Aorta (tissue), 5 donors: ENCODE measurements around the gene SLC7A7. TPM values are rescaled to one million over a fixed set of nuclear protein-coding genes. Genes with fewer than 3 reads are reported as not detected.

Experiments used
- ATAC-seq: fragments of 200-7000 bp; cut with Tn5 transposase; one replicate; pipeline ENCODE4 v1.9.1; 2022; ENCODE audit warnings: moderate library complexity; ENCODE audit not compliant: low FRiP score
- DNase-seq, 2 donors: peaks; one replicate each; pipeline ENCODE4 v3.0.0-alpha.2; 2020
- H3K27ac ChIP-seq, 2 donors: one replicate each; pipeline ENCODE4 v1.5.1; 2013; ENCODE audit warnings: low read length in 2 of 2, mild to moderate bottlenecking in 2 of 2, moderate library complexity in 2 of 2, control low read depth in 1 of 2, inconsistent platforms in 1 of 2, low read depth in 1 of 2
- H3K27me3 ChIP-seq, 2 donors: one replicate each; pipeline ENCODE4 v1.6.1; 2013; ENCODE audit warnings: control low read depth in 1 of 2, low read length in 1 of 2, mild to moderate bottlenecking in 1 of 2, moderate library complexity in 1 of 2; ENCODE audit not compliant: insufficient read depth in 2 of 2, control insufficient read depth in 1 of 2
- H3K36me3 ChIP-seq, 2 donors: one replicate each; pipeline ENCODE4 v1.6.1; 2013; ENCODE audit warnings: control low read depth in 1 of 2, low read length in 1 of 2, mild to moderate bottlenecking in 1 of 2; ENCODE audit not compliant: insufficient read depth in 2 of 2, control insufficient read depth in 1 of 2
- H3K4me1 ChIP-seq, 2 donors: one replicate each; pipeline ENCODE4 v1.6.1; 2013; ENCODE audit warnings: low read length in 2 of 2, control low read depth in 1 of 2, mild to moderate bottlenecking in 1 of 2, moderate library complexity in 1 of 2; ENCODE audit not compliant: insufficient read depth in 2 of 2, control insufficient read depth in 1 of 2
- H3K4me3 ChIP-seq, 2 donors: one replicate each; pipeline ENCODE4 v1.5.1; 2013; ENCODE audit warnings: low read length in 2 of 2, control low read depth in 1 of 2, mild to moderate bottlenecking in 1 of 2
- H3K9me3 ChIP-seq: one replicate; pipeline ENCODE4 v1.6.1; 2013; ENCODE audit warnings: mild to moderate bottlenecking, low read length; ENCODE audit not compliant: control insufficient read depth
- WGBS, 2 donors: extraction: QIAGEN DNeasy Blood & Tissue Kit; methylation state at CpG; one replicate each; pipeline ENCODE4 v1.1.7; 2013; 5-methylcytosine and 5-hydroxymethylcytosine counted together
- intact Hi-C, 2 donors: fragments of 100-400 bp; cut with DNase I; formaldehyde crosslinking; loops; one replicate each; pipeline versions ENCODE4 v1.14.2 to v1.15.0; 2022
- polyA plus RNA-seq, 2 donors: library from polyadenylated mRNA; stranded (reverse); fragments of 200-250 nt; gene quantifications; one replicate each; pipeline ENCODE4 v1.2.3, GENCODE V29; 2013
- total RNA-seq, 2 donors: library from RNA; stranded (reverse); fragmentation: NEBNext Ultra II Directional; extraction: Animal tissue kit (Norgen Biotek cat#: 25700); gene quantifications; one replicate each; pipeline ENCODE4 v1.2.1, GENCODE V29; 2021
- donor health status: healthy with polysubstance abuse.
- donor health status: Bipolar disorder and iron deficiency.
- donor health status: DM: no; HTN: no; CAD: no.
- donor health status: DM: no; HTN: no; CAD: no.
- donor health status: DM: yes; HTN: yes; CAD: no.

Gene SLC7A7
- total and polyA plus RNA-seq, 4 donors, result 15.4 to 44.2 (median 16.7) TPM

GRCh38 chr14:22846811-22847307 lies 31.6 kb upstream of the SLC7A7 start:
- no peaks in the 10 kb centered on the region for H3K4me1 ChIP-seq
- no peaks in the 10 kb centered on the region for H3K9me3 ChIP-seq
- H3K36me3 ChIP-seq, result peaks cover 0 to 17% of the 10 kb centered on the region in 2 donors
- peak in 1 of 2 donors; percentile 61 for DNase-seq
- no peaks in the 10 kb centered on the region for H3K27me3 ChIP-seq
- intact Hi-C loops, result no loop called here
- no peak for ATAC-seq
- peak overlapping the region; percentile 33 to 37 for H3K27ac ChIP-seq
- 49 to 58% methylated on average over 10 to 11 of the region's 11 CpGs for WGBS, 2 donors
- no peak overlapping the region for H3K4me3 ChIP-seq

GRCh38 chr14:22845821-22846625 lies 30.8 kb upstream of the SLC7A7 start:
- Histone ChIP-seq H3K4me1 (no peaks in the 10 kb centered on the region), H3K4me3 (no peak overlapping the region), H3K36me3 (peaks cover 0 to 17% of the 10 kb centered on the region in 2 donors), H3K27me3 (no peaks in the 10 kb centered on the region), H3K9me3 (no peaks in the 10 kb centered on the region), H3K27ac (peak overlapping the region in 1 of 2 donors; percentile 9)
- peak in 1 of 2 donors; percentile 77 for DNase-seq
- no peak for ATAC-seq
- intact Hi-C loops, result no loop called here
- 75 to 77% methylated on average over 26 of the region's 26 CpGs for WGBS, 2 donors

- DNase-seq (peak in 1 of 2 donors; percentile 38), ATAC-seq (no peak)
- Histone ChIP-seq H3K9me3 (no peaks in the 10 kb centered on the region), H3K27me3 (no peaks in the 10 kb centered on the region), H3K4me3 (no peak overlapping the region), H3K36me3 (peaks cover 0 to 17% of the 10 kb centered on the region in 2 donors), H3K4me1 (no peaks in the 10 kb centered on the region), H3K27ac (no peak overlapping the region)
- intact Hi-C loops, result no loop called here
- 82 to 90% methylated on average over 9 of the region's 9 CpGs for WGBS, 2 donors
These were observed 29.8 kb upstream of the SLC7A7 start for GRCh38 chr14:22845103-22845394.

- no peaks in the 10 kb centered on the region for H3K9me3 ChIP-seq
- no peak overlapping the region for H3K27ac ChIP-seq
- no peaks in the 10 kb centered on the region for H3K27me3 ChIP-seq
- no peak overlapping the region for H3K4me3 ChIP-seq
- H3K4me1 ChIP-seq, result no peaks in the 10 kb centered on the region
- no peak for ATAC-seq
- intact Hi-C loops, result no loop called here
- 79 to 83% methylated on average over 22 of the region's 22 CpGs for WGBS, 2 donors
- peaks cover 0 to 17% of the 10 kb centered on the region in 2 donors for H3K36me3 ChIP-seq
- DNase-seq, result peak in 1 of 2 donors; percentile 62
These were observed 29.2 kb upstream of the SLC7A7 start for GRCh38 chr14:22844221-22845102.

GRCh38 chr14:22843123-22843925 lies 28.1 kb upstream of the SLC7A7 start:
- Histone ChIP-seq H3K36me3 (peaks cover 0 to 17% of the 10 kb centered on the region in 2 donors), H3K4me3 (no peak overlapping the region), H3K9me3 (no peaks in the 10 kb centered on the region), H3K27ac (no peak overlapping the region), H3K4me1 (no peaks in the 10 kb centered on the region), H3K27me3 (no peaks in the 10 kb centered on the region)
- WGBS, 2 donors, result 81 to 84% methylated on average over 21 of the region's 21 CpGs
- intact Hi-C loops, result no loop called here
- ATAC-seq (no peak), DNase-seq (peak in 1 of 2 donors; percentile 46)

- no peak overlapping the region for H3K27ac ChIP-seq
- H3K36me3 ChIP-seq, result peaks cover 0 to 17% of the 10 kb centered on the region in 2 donors
- no peaks in the 10 kb centered on the region for H3K9me3 ChIP-seq
- WGBS, 2 donors, result 77 to 82% methylated on average over 28 of the region's 28 CpGs
- DNase-seq (peak in 1 of 2 donors; percentile 65), ATAC-seq (no peak)
- H3K27me3 ChIP-seq, result no peaks in the 10 kb centered on the region
- no peak overlapping the region for H3K4me3 ChIP-seq
- intact Hi-C loops, result no loop called here
- no peaks in the 10 kb centered on the region for H3K4me1 ChIP-seq
These were observed 27.2 kb upstream of the SLC7A7 start for GRCh38 chr14:22842211-22843122.

GRCh38 chr14:22841769-22842168 lies 26.5 kb upstream of the SLC7A7 start:
- Histone ChIP-seq H3K27ac (no peak overlapping the region), H3K36me3 (peaks cover 0 to 17% of the 10 kb centered on the region in 2 donors), H3K4me3 (no peak overlapping the region), H3K4me1 (no peaks in the 10 kb centered on the region), H3K27me3 (no peaks in the 10 kb centered on the region), H3K9me3 (no peaks in the 10 kb centered on the region)
- no peak for ATAC-seq
- 85 to 87% methylated on average over 8 of the region's 8 CpGs for WGBS, 2 donors
- intact Hi-C loops, result no loop called here
- peak in 1 of 2 donors; percentile 33 for DNase-seq
